GM12878 (cell line): ENCODE measurements around the gene HSD17B14. TPM values are rescaled to one million over a fixed set of nuclear protein-coding genes. Genes with fewer than 3 reads are reported as not detected.

Experiments used
- CTCF ChIP-seq, 3 experiments: IDR thresholded peaks in 2 of 3; conservative IDR thresholded peaks in 1 of 3; 2 replicates each; pipeline ENCODE4 v1.5.1; 2011; ENCODE audit warnings: low read depth in 3 of 3, low read length in 3 of 3, mild to moderate bottlenecking in 3 of 3, control low read depth in 2 of 3, moderate library complexity in 2 of 3, inconsistent platforms in 1 of 3, mixed read lengths in 1 of 3; ENCODE audit not compliant: control insufficient read depth in 2 of 3, insufficient read depth in 1 of 3; ENCODE audit errors: extremely low read depth in 1 of 3
- EED ChIP-seq: sonication (generic); IDR thresholded peaks from 2 replicates; pipeline ENCODE4 v1.6.1; 2016; ENCODE audit warnings: antibody characterized with exemption, low read depth
- ELK1 ChIP-seq: IDR thresholded peaks from 2 replicates; pipeline ENCODE4 v1.6.1; 2012; ENCODE audit warnings: low read depth, low read length, improper control_type of control experiment
- FOXM1 ChIP-seq: IDR thresholded peaks from 2 replicates; pipeline ENCODE4 v1.6.1; 2012; ENCODE audit warnings: low read depth, mild to moderate bottlenecking, inconsistent platforms, low read length, moderate library complexity
- MTA3 ChIP-seq: IDR thresholded peaks from 2 replicates; pipeline ENCODE4 v1.6.1; 2012; ENCODE audit warnings: low read length, inconsistent platforms, borderline replicate concordance
- POLR2AphosphoS2 ChIP-seq: IDR thresholded peaks from 2 replicates; pipeline ENCODE4 v1.6.1; 2011; ENCODE audit warnings: low read depth, mild to moderate bottlenecking, low read length, improper control_type of control experiment, moderate library complexity
- RAD51 ChIP-seq: fragments of 450-650 bp; IDR thresholded peaks from 2 replicates; pipeline ENCODE4 v1.6.1; 2016; ENCODE audit warnings: moderate library complexity, mild to moderate bottlenecking, inconsistent platforms
- REST ChIP-seq: IDR thresholded peaks from 2 replicates; pipeline ENCODE4 v1.6.1; 2012; ENCODE audit warnings: mild to moderate bottlenecking, low read depth, low read length
- RFX5 ChIP-seq: IDR thresholded peaks from 2 replicates; pipeline ENCODE4 v1.6.1; 2011; ENCODE audit warnings: low read depth, low read length, improper control_type of control experiment
- SREBF1 ChIP-seq: IDR thresholded peaks from 2 replicates; pipeline ENCODE4 v1.6.1; 2012; ENCODE audit warnings: mild to moderate bottlenecking, low read length
- SREBF2 ChIP-seq: IDR thresholded peaks from 2 replicates; pipeline ENCODE4 v1.6.1; 2012; ENCODE audit warnings: mild to moderate bottlenecking, low read length
- TBL1XR1 ChIP-seq: IDR thresholded peaks from 2 replicates; pipeline ENCODE4 v1.6.1; 2012; ENCODE audit warnings: low read depth, low read length, improper control_type of control experiment
- TCF12 ChIP-seq: IDR thresholded peaks from 2 replicates; pipeline ENCODE4 v1.6.1; 2011; ENCODE audit warnings: low read depth, mild to moderate bottlenecking, low read length
- TCF3 ChIP-seq: IDR thresholded peaks from 2 replicates; pipeline ENCODE4 v1.6.1; 2012; ENCODE audit warnings: low read depth, mild to moderate bottlenecking, low read length, borderline replicate concordance; ENCODE audit not compliant: insufficient read depth
- YBX1 ChIP-seq: fragments of 450-650 bp; IDR thresholded peaks from 2 replicates; pipeline ENCODE4 v1.6.1; 2016; ENCODE audit warnings: antibody characterized with exemption
- ZBED1 ChIP-seq: IDR thresholded peaks from 2 replicates; pipeline ENCODE4 v1.6.1; 2016; ENCODE audit warnings: borderline replicate concordance
- ZBTB33 ChIP-seq: fragments of 450-650 bp; IDR thresholded peaks from 2 replicates; pipeline ENCODE4 v1.6.1; 2017; ENCODE audit warnings: mild to moderate bottlenecking
- ZBTB40 ChIP-seq: fragments of 450-650 bp; IDR thresholded peaks from 2 replicates; pipeline ENCODE4 v1.6.1; 2016; ENCODE audit warnings: mild to moderate bottlenecking, moderate library complexity, borderline replicate concordance
- polyA plus RNA-seq, 11 experiments: library from polyadenylated mRNA; depleted of rRNA in 4 of 11; unstranded in 6 of 11; stranded (reverse) in 5 of 11; fragments of >200 nt; fragmentation: Nextera tagmentation in 4 of 11; fragmentation: Illumina TruSeq in 1 of 11; extraction: Ambion mirVana in 4 of 11; extraction: Trizol in 1 of 11; gene quantifications; 1 replicate in 1 of 11; 2 replicates in 10 of 11; pipeline versions ENCODE4 v1.2.1 to v1.2.3, GENCODE V29; 2011 to 2016; ENCODE audit warnings: inconsistent platforms in 2 of 11, missing spikeins in 2 of 11, low read depth in 1 of 11
- total RNA-seq, 4 experiments: library from RNA; depleted of rRNA in 3 of 4; stranded (reverse); fragments of >200 nt in 3 of 4; fragmentation: Illumina TruSeq in 1 of 4; extraction: Trizol in 1 of 4; gene quantifications; 2 replicates each; pipeline versions ENCODE4 v1.2.1 to v1.2.3, GENCODE V29; 2013 to 2021

The HSD17B14 gene
- total and polyA plus RNA-seq, 10 of the 15 experiments (the other 5 are each of a cell fraction or from before 2014, with no cell fraction given): 0.21 to 4.1 (median 0.61) TPM

GRCh38 chr19:48815870-48816501 lies 20.3 kb downstream of the HSD17B14 start (continued):
- TF ChIP-seq REST: no peak
- no peak for TF ChIP-seq TCF3
- peak; percentile 33; the same call in 1 of the 2 replicates for TF ChIP-seq RAD51
- no peak for TF ChIP-seq TCF12
- peak; percentile 28; the same call in 1 of the 2 replicates for TF ChIP-seq EED
- TF ChIP-seq ZBED1: no peak
- TF ChIP-seq TBL1XR1: no peak
- TF ChIP-seq CTCF (IDR thresholded peaks at IDR 0.05 in 2 of 3, conservative IDR thresholded peaks at IDR 0.05 in 1 of 3; ENCODE audit: control insufficient read depth in 2 of 3, extremely low read depth in 1 of 3, insufficient read depth in 1 of 3, low read depth in 3 of 3, low read length in 3 of 3): peak in 1 of 3 experiments; percentile 10; a peak in 1 of 6 replicates
- no peak for TF ChIP-seq POLR2AphosphoS2
- TF ChIP-seq YBX1: no peak
- no peak for TF ChIP-seq SREBF1
- TF ChIP-seq ELK1: no peak
- TF ChIP-seq SREBF2: no peak
- TF ChIP-seq ZBTB40: no peak
- no peak for TF ChIP-seq RFX5
- TF ChIP-seq FOXM1: no peak
- no peak for TF ChIP-seq ZBTB33
- no peak for TF ChIP-seq MTA3
